HepG2 (cell line): ENCODE data around the gene SAAL1. TPM values are rescaled to one million over a fixed set of nuclear protein-coding genes. Genes with fewer than 3 reads are reported as not detected.

Experiments
- ATAC-seq: fragments of 200-7000 bp; cut with Tn5 transposase; 3 replicates; pipeline ENCODE4 v1.9.1; 2020; ENCODE audit warnings: mild to moderate bottlenecking, moderate library complexity
- BruUV-seq: library from RNA; stranded (reverse); fragments of 400-500 nt; replicated peaks from 2 replicates; lab custom pipeline; 2021; lab: Mats Ljungman, UMichigan
- CTCF ChIA-PET: fragments of 300-600 bp; formaldehyde crosslinking; extraction: SDS; loops from one replicate; lab custom pipeline; 2021; ENCODE audit warnings: low total read pairs, inconsistent platforms, low intra/inter-chr PET ratio; lab: Yijun Ruan, JAX
- POLR2A ChIA-PET: fragments of 350-600 bp; sonication (Branson Sonifier 250); formaldehyde crosslinking; loops from one replicate; lab custom pipeline; 2020; ENCODE audit warnings: antibody characterized with exemption, inconsistent platforms; lab: Yijun Ruan, JAX
- DNase-seq: peaks from one replicate; pipeline ENCODE4 v3.0.0-alpha.2; 2015; ENCODE audit warnings: low spot score
- FAIRE-seq: peaks from 3 replicates; lab custom pipeline; 2011; peaks lifted over from hg19 to GRCh38; lab: Jason Lieb, UNC
- H2AFZ ChIP-seq: one replicate; pipeline ENCODE4 v1.6.1; 2011; ENCODE audit warnings: low read length, inconsistent platforms
- H3K27ac ChIP-seq: fragments of 300-600 bp; 3 replicates; pipeline ENCODE4 v1.8.0; 2011; ENCODE audit warnings: mixed run types, mild to moderate bottlenecking, mixed read lengths, low read length, inconsistent platforms; ENCODE audit not compliant: insufficient read depth; ENCODE audit errors: extremely low read length
- H3K27me3 ChIP-seq, 2 experiments: fragments of 200-600 bp in 1 of 2; 2 replicates in 1 of 2; 3 replicates in 1 of 2; pipeline versions ENCODE4 v1.6.0 to v1.8.0; 2011; ENCODE audit warnings: low read length in 2 of 2, mild to moderate bottlenecking in 2 of 2, moderate library complexity in 2 of 2, inconsistent platforms in 1 of 2; ENCODE audit not compliant: insufficient read depth in 2 of 2, control insufficient read depth in 1 of 2
- H3K36me3 ChIP-seq, 2 experiments: fragments of 200-600 bp in 1 of 2; replicated peaks in 1 of 2; 2 replicates in 1 of 2; 3 replicates in 1 of 2; pipeline versions ENCODE4 v1.5.1 to v1.8.0; 2011; ENCODE audit warnings: low read length in 2 of 2, inconsistent platforms in 1 of 2; ENCODE audit not compliant: insufficient read depth in 2 of 2, control insufficient read depth in 1 of 2
- H3K4me1 ChIP-seq: 2 replicates; pipeline ENCODE4 v1.5.1; 2012; ENCODE audit warnings: low read length, inconsistent platforms; ENCODE audit not compliant: insufficient read depth
- H3K4me2 ChIP-seq: 2 replicates; pipeline ENCODE4 v1.6.0; 2011; ENCODE audit warnings: low read depth, low read length, inconsistent platforms
- H3K4me3 ChIP-seq, 3 experiments: fragments of 200-600 bp in 1 of 3; sonication (generic), shearing (Covaris generic) in 1 of 3; replicated peaks in 1 of 3; 2 replicates each; pipeline ENCODE4 v1.5.1; 2011 to 2016; ENCODE audit warnings: low read length in 3 of 3, inconsistent platforms in 2 of 3, low read depth in 2 of 3, mild to moderate bottlenecking in 2 of 3, control low read depth in 1 of 3, mixed read lengths in 1 of 3; ENCODE audit not compliant: insufficient read depth in 1 of 3
- H3K79me2 ChIP-seq: one replicate; pipeline ENCODE4 v1.6.1; 2011; ENCODE audit warnings: low read length, inconsistent platforms; ENCODE audit not compliant: insufficient read depth
- H3K9ac ChIP-seq: 2 replicates; pipeline ENCODE4 v1.6.0; 2011; ENCODE audit warnings: mild to moderate bottlenecking, low read depth, low read length, inconsistent platforms; ENCODE audit not compliant: insufficient read depth
- H3K9me3 ChIP-seq: 2 replicates; pipeline ENCODE4 v1.5.1; 2012; ENCODE audit warnings: mild to moderate bottlenecking, low read length
- H4K20me1 ChIP-seq: 2 replicates; pipeline ENCODE4 v1.6.0; 2011; ENCODE audit warnings: inconsistent platforms, mild to moderate bottlenecking, low read length, moderate library complexity; ENCODE audit not compliant: insufficient read depth
- GATAD1 ChIP-seq: IDR thresholded peaks from 2 replicates; pipeline ENCODE4 v1.6.1; 2016; ENCODE audit warnings: missing genetic modification reagents, missing compliant biosample characterization
- ISX ChIP-seq: sonication (generic); formaldehyde crosslinking; conservative IDR thresholded peaks from 2 replicates; pipeline ENCODE4 v1.5.0; 2020; ENCODE audit warnings: missing genetic modification reagents
- NR2F6 ChIP-seq, 2 experiments: IDR thresholded peaks; 2 replicates each; pipeline ENCODE4 v1.6.1; 2016; ENCODE audit warnings: antibody characterized with exemption in 1 of 2, mild to moderate bottlenecking in 1 of 2
- PTBP1 ChIP-seq: fragments of 200-400 bp; formaldehyde crosslinking; IDR thresholded peaks from 2 replicates; pipeline ENCODE4 v1.6.1; 2018; ENCODE audit warnings: low read length, low read depth; ENCODE audit not compliant: poor library complexity, severe bottlenecking
- SIX1 ChIP-seq: sonication (generic); formaldehyde crosslinking; IDR thresholded peaks from 2 replicates; pipeline ENCODE4 v1.4.0; 2020; ENCODE audit warnings: missing genetic modification reagents, borderline replicate concordance
- TEAD3 ChIP-seq: optimal IDR thresholded peaks from 2 replicates; pipeline ENCODE3; 2016; ENCODE audit warnings: borderline replicate concordance
- YY1 ChIP-seq: IDR thresholded peaks from 2 replicates; pipeline ENCODE4 v1.6.1; 2011; ENCODE audit warnings: low read length, low read depth, moderate library complexity, mild to moderate bottlenecking; ENCODE audit not compliant: insufficient read depth, insufficient replicate concordance
- ZKSCAN1 ChIP-seq: fragments of 150-350 bp; IDR thresholded peaks from 2 replicates; pipeline ENCODE4 v1.6.1; 2014; ENCODE audit warnings: low read length
- ZNF10 ChIP-seq: sonication (generic); formaldehyde crosslinking; IDR thresholded peaks from 2 replicates; pipeline ENCODE4 v1.4.0; 2020; ENCODE audit warnings: mild to moderate bottlenecking, low read depth, missing genetic modification reagents, borderline replicate concordance
- ZNF557 ChIP-seq: sonication (generic); formaldehyde crosslinking; IDR thresholded peaks from 2 replicates; pipeline ENCODE4 v1.4.0; 2020; ENCODE audit warnings: missing genetic modification reagents
- ZNF563 ChIP-seq: sonication (generic); formaldehyde crosslinking; IDR thresholded peaks from 2 replicates; pipeline ENCODE4 v1.8.0; 2022; ENCODE audit warnings: mild to moderate bottlenecking, moderate library complexity, missing genetic modification reagents
- ZNF567 ChIP-seq: sonication (generic); formaldehyde crosslinking; IDR thresholded peaks from 2 replicates; pipeline ENCODE4 v1.8.1; 2023; ENCODE audit warnings: mild to moderate bottlenecking, missing genetic modification reagents, borderline replicate concordance
- ZNF790 ChIP-seq: sonication (generic); formaldehyde crosslinking; IDR thresholded peaks from 2 replicates; pipeline ENCODE4 v1.8.0; 2022; ENCODE audit warnings: missing genetic modification reagents, mild to moderate bottlenecking, borderline replicate concordance
- ZSCAN20 ChIP-seq: sonication (generic); formaldehyde crosslinking; IDR thresholded peaks from 2 replicates; pipeline ENCODE4 v1.4.0; 2020; ENCODE audit warnings: missing genetic modification reagents, mild to moderate bottlenecking, borderline replicate concordance
- ZSCAN25 ChIP-seq: sonication (generic); formaldehyde crosslinking; IDR thresholded peaks from 2 replicates; pipeline ENCODE4 v1.8.0; 2022; ENCODE audit warnings: mild to moderate bottlenecking, missing genetic modification reagents
- WGBS: methylation state at CpG from one replicate; pipeline ENCODE4 v1.1.6; 2017; ENCODE audit warnings: low lambda C conversion rate; 5-methylcytosine and 5-hydroxymethylcytosine counted together
- in situ Hi-C: cut with HindIII; loops from 2 replicates; pipeline ENCODE4 v1.10.0; 2017; ENCODE audit warnings: low pct_unique_long_range_greater_than_20kb; ENCODE audit not compliant: extremely low pct_ligation_motif_present
- intact Hi-C: fragments of 100-400 bp; cut with micrococcal nuclease; formaldehyde crosslinking; loops from one replicate; pipeline ENCODE4 v1.10.0; 2022; ENCODE audit not compliant: unreplicated experiment
- polyA plus RNA-seq, 8 experiments: library from polyadenylated mRNA; depleted of rRNA in 3 of 8; stranded (reverse) in 7 of 8; unstranded in 1 of 8; fragments of >200 nt; fragmentation: Illumina TruSeq in 4 of 8; extraction: Trizol in 4 of 8; gene quantifications; 2 replicates each; pipeline versions ENCODE4 v1.2.1 to v1.2.3, GENCODE V29; 2011 to 2016; ENCODE audit warnings: low read depth in 4 of 8, missing spikeins in 1 of 8, mixed read lengths in 1 of 8; ENCODE audit not compliant: insufficient read depth in 1 of 8
- total RNA-seq, 5 experiments: library from RNA; depleted of rRNA; stranded (reverse); fragments of >200 nt; fragmentation: Illumina TruSeq; extraction: Trizol; gene quantifications; 2 replicates each; pipeline ENCODE4 v1.2.3, GENCODE V29; 2016; ENCODE audit warnings: low read depth in 1 of 5

SAAL1 gene
- total and polyA plus RNA-seq, 2 of the 13 experiments (the other 11 are each of a cell fraction or from before 2014, with no cell fraction given), result 16.5 to 46.0 TPM

- 26% methylated on average over 2 of the region's 2 CpGs for WGBS
- ChIA-PET POLR2A (no interaction called here), CTCF (no interaction called here)
- FAIRE-seq, result no peak
- Histone ChIP-seq H2AFZ (no peak overlapping the region), H3K9ac (no peak overlapping the region), H3K4me2 (no peak overlapping the region), H3K27me3 (no peaks in the 10 kb centered on the region; a peak in 1 of 5 replicates), H3K4me1 (peaks cover 38% of the 10 kb centered on the region), H3K9me3 (no peaks in the 10 kb centered on the region), H3K27ac (no peak overlapping the region), H3K4me3 (no peak overlapping the region), H4K20me1 (no peaks in the 10 kb centered on the region), H3K79me2 (no peaks in the 10 kb centered on the region), H3K36me3 (no peaks in the 10 kb centered on the region)
- in situ Hi-C loops (no loop called here), intact Hi-C loops (no loop called here)
- no peak for DNase-seq
- TF ChIP-seq ZSCAN25 (CRISPR knock-in tag) (no peak), YY1 (no peak), TEAD3 (peak; percentile 41), ZNF790 (CRISPR knock-in tag) (no peak)
- no peak for ATAC-seq
- BruUV-seq, result no TSS peak
Measured at GRCh38 chr11:18135308-18135707, 29.4 kb upstream of the SAAL1 start.

- Histone ChIP-seq H4K20me1 (no peaks in the 10 kb centered on the region), H3K27ac (no peak within 1 kb of the TSS), H3K4me1 (peaks cover 38% of the 10 kb centered on the region), H3K79me2 (no peaks in the 10 kb centered on the region), H3K4me2 (no peak within 1 kb of the TSS), H3K9me3 (peaks cover 5% of the 10 kb centered on the region; the same call in 1 of the 2 replicates), H3K27me3 (no peaks in the 10 kb centered on the region; a peak in 1 of 5 replicates), H2AFZ (no peak within 1 kb of the TSS), H3K4me3 (no peak within 1 kb of the TSS), H3K36me3 (no peaks in the 10 kb centered on the region), H3K9ac (no peak within 1 kb of the TSS)
- DNase-seq, result no peak
- FAIRE-seq, result no peak
- ChIA-PET POLR2A (no interaction called here), CTCF (no interaction called here)
- 55% methylated on average over 3 of the region's 3 CpGs for WGBS
- ATAC-seq, result no peak
- no peak for TF ChIP-seq ZNF10
- TF ChIP-seq GATAD1 (CRISPR knock-in tag), result no peak
- TF ChIP-seq ZNF567 (CRISPR knock-in tag), result no peak
- TF ChIP-seq ZKSCAN1, result no peak
- TF ChIP-seq ZNF563 (CRISPR knock-in tag), result no peak
- no peak for TF ChIP-seq ISX (CRISPR knock-in tag)
- TF ChIP-seq ZNF557 (CRISPR knock-in tag), result no peak
- no peak for TF ChIP-seq NR2F6 (IDR thresholded peaks at IDR 0.05)
- no peak for TF ChIP-seq NR2F6 (CRISPR knock-in tag; IDR thresholded peaks at IDR 0.05)
- TF ChIP-seq ZSCAN20 (CRISPR knock-in tag), result no peak
- TF ChIP-seq PTBP1, result no peak
- no peak for TF ChIP-seq SIX1 (CRISPR knock-in tag)
- intact Hi-C loops, result no loop called here
- in situ Hi-C loops, result no loop called here
- no TSS peak for BruUV-seq
Measured at GRCh38 chr11:18132341-18132740, 26.5 kb upstream of the SAAL1 start, which contains the start of gene MRGPRX3. Gene MRGPRX3, plus strand, starts transcription at chr11:18132571. Its CDS starts 4,632 bp downstream, at chr11:18137203.
